Epithelial cell of proximal tubule (primary cell): ENCODE results near the gene PLXNC1. TPM values are rescaled to one million over a fixed set of nuclear protein-coding genes. Genes with fewer than 3 reads are reported as not detected.

Experiments used
- DNase-seq: peaks from one replicate; pipeline ENCODE4 v3.0.0-alpha.2; 2011; ENCODE audit warnings: low read depth
- H3K4me3 ChIP-seq: 2 replicates; pipeline ENCODE4 v1.5.1; 2011; ENCODE audit warnings: low read depth, mild to moderate bottlenecking, low read length
- CTCF ChIP-seq: conservative IDR thresholded peaks from 2 replicates; pipeline ENCODE4 v1.5.1; 2012; ENCODE audit warnings: low read depth, mild to moderate bottlenecking, low read length
- total RNA-seq: library from RNA; depleted of rRNA; stranded (reverse); fragments of >200 nt; gene quantifications from 2 replicates; pipeline ENCODE4 v1.2.3, GENCODE V29; 2015

The PLXNC1 gene
- total RNA-seq, 1 donor from 2014 or later: 0.06 TPM

DNA sequence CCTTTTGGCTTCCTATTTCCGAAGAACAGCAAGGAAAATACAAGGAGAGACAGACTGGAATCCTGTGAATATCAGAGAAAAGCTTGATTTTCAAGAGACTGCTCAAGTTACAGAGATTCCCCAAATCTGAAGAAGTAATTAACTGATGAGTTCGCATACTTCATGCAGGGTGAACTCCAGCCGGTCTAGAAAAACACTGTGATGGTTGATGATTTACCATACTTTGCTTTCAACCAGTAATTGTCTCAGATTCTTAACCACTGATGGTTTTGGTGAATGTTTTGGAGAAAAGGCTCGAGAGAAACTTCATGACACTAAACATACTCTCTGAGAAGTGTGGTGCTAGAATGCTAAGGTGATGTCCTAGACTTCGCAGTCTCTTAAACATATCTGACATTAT lies 4.4 kb upstream of the PLXNC1 start:
- no peak overlapping the region for H3K4me3 ChIP-seq
- peak; percentile 15 for DNase-seq
- TF ChIP-seq CTCF: no peak

GRCh38 chr12:94144781-94145180 lies 3.6 kb upstream of the PLXNC1 start:
- no peak for DNase-seq
- TF ChIP-seq CTCF: no peak
- no peak overlapping the region for H3K4me3 ChIP-seq

DNA sequence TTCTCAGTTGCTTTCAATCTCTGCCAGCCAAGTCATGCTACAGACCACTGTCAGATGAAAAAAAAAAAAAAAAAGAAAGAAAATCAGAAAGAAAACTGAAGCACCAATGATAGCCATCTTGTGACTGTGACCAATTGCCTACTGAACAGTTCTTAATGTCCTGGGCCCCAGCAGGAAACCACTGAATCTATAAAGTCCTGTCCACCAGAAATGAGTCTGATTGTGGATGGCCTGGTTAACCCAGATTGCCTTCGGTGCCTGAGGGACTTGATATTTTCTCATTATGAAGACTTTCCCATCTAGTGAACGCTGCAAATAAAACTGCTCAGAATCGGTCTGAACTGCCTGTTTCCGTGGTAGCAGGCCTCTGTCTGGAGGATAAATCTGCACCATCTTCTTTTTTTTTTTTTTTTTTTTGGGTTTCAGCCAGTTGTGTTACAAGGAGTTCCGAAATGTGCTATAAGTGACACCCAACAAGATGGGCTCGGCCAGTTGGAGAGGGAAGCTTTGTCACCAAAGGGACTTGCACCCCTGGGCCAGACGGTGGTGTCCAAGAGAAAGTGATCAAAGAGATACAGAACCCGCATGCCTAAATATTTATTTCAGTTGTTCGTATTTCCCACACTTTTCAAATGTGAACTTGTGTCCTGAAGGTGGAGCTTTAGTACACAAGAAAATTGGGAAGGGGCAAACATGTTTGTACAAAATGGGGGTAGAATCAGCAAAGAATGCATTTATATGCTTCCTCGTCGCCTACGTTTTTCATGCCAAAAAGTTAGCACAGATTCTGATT lies 3.0 kb upstream of the PLXNC1 start:
- TF ChIP-seq CTCF: peak; percentile 18
- no peak overlapping the region for H3K4me3 ChIP-seq
- DNase-seq: no peak

DNA sequence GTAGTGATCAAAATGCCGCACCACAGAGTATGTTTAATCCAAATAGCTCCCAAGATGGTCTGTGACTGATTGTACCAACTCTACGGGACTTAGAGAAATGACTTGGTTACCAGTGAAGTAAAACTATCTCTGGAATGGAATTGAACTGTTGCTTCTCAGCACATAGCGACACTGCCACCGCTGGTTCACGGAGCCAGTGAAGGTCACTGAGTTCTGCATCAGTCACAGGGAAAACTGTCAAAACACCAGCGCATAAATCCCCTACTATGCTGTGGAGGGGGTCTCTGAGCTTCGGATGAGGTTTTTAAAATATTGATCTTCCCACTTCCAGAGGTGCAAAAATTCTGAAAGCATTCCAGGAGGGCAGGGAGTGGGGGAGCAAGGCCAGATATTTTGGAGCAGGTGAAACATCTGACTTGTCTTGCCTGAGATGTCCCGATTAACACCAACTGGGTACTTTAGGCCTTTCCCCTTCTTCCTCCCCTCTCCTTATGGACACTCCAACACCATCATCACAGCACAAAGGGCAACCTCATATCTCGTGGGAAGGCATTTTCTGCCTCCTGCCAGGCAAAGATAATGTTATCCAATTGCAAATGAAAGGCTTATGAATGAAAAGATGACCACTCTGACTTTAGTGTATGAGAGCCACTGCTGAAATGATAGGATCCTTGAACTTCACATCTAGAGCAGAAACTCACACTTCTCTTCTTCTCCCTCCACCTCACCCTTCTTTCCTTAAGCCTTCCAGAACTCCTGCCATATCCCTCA lies 2.0 kb upstream of the PLXNC1 start:
- TF ChIP-seq CTCF: no peak
- H3K4me3 ChIP-seq: no peak overlapping the region
- DNase-seq: no peak

- H3K4me3 ChIP-seq: no peak overlapping the region
- DNase-seq: no peak
- no peak for TF ChIP-seq CTCF
Measured at GRCh38 chr12:94147387-94147990, 888 bp upstream of the PLXNC1 start.

GRCh38 chr12:94148739-94149118 lies 352 bp downstream of the PLXNC1 start:
- no peak for DNase-seq
- peak overlapping the region; percentile 16 for H3K4me3 ChIP-seq
- TF ChIP-seq CTCF: no peak
